ENCODE measurements around the gene RALGAPA1. TPM values are rescaled to one million over a fixed set of nuclear protein-coding genes. Genes with fewer than 3 reads are reported as not detected.

The RALGAPA1 gene
- total and polyA plus RNA-seq, 9 of the 15 experiments (the other 6 are each of a cell fraction or from before 2014, with no cell fraction given) = 2.5 to 16.3 (median 6.2) TPM

DNA sequence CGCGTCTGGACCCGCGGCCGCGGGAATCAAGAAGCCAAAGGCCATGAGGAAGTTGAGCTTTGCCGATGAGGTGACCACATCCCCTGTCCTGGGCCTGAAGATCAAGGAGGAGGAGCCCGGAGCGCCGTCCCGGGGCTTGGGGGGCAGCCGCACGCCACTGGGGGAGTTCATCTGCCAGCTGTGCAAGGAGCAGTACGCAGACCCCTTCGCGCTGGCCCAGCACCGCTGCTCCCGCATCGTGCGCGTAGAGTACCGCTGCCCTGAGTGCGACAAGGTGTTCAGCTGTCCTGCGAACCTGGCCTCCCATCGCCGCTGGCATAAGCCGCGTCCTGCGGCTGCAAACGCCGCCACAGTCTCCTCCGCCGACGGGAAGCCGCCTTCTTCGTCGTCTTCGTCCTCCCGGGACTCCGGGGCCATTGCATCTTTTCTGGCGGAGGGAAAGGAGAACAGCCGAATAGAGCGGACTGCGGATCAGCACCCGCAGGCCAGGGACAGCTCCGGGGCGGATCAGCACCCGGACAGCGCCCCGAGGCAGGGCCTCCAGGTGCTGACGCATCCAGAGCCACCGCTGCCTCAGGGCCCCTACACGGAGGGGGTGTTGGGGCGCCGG, 274.1 kb downstream of the RALGAPA1 start (continued):
- TF ChIP-seq, protein P1, sequence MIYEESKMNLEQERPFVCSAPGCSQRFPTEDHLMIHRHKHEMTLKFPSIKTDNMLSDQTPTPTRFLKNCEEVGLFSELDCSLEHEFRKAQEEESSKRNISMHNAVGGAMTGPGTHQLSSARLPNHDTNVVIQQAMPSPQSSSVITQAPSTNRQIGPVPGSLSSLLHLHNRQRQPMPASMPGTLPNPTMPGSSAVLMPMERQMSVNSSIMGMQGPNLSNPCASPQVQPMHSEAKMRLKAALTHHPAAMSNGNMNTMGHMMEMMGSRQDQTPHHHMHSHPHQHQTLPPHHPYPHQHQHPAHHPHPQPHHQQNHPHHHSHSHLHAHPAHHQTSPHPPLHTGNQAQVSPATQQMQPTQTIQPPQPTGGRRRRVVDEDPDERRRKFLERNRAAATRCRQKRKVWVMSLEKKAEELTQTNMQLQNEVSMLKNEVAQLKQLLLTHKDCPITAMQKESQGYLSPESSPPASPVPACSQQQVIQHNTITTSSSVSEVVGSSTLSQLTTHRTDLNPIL (CRISPR knock-in tag; IDR thresholded peaks at IDR 0.05) = no peak
- TF ChIP-seq MYC (IDR thresholded peaks at IDR 0.05; ENCODE audit: low read depth, low read length) = no peak
- no peak for TF ChIP-seq MYC (CRISPR knock-in tag; IDR thresholded peaks at IDR 0.05; ENCODE audit: borderline replicate concordance, low read depth)
- TF ChIP-seq, protein P2, sequence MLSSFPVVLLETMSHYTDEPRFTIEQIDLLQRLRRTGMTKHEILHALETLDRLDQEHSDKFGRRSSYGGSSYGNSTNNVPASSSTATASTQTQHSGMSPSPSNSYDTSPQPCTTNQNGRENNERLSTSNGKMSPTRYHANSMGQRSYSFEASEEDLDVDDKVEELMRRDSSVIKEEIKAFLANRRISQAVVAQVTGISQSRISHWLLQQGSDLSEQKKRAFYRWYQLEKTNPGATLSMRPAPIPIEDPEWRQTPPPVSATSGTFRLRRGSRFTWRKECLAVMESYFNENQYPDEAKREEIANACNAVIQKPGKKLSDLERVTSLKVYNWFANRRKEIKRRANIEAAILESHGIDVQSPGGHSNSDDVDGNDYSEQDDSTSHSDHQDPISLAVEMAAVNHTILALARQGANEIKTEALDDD (IDR thresholded peaks at IDR 0.05) = no peak
- TF ChIP-seq KAT7 (CRISPR knock-in tag; IDR thresholded peaks at IDR 0.05; ENCODE audit: borderline replicate concordance) = peak; percentile 98
- TF ChIP-seq, protein P3, sequence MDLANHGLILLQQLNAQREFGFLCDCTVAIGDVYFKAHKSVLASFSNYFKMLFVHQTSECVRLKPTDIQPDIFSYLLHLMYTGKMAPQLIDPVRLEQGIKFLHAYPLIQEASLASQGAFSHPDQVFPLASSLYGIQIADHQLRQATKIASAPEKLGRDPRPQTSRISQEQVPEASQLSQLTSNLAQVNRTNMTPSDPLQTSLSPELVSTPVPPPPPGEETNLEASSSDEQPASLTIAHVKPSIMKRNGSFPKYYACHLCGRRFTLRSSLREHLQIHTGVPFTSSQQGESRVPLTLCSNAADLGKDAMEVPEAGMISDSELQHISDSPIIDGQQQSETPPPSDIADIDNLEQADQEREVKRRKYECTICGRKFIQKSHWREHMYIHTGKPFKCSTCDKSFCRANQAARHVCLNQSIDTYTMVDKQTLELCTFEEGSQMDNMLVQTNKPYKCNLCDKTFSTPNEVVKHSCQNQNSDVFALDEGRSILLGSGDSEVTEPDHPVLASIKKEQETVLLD (IDR thresholded peaks at IDR 0.05) = no peak
- TF ChIP-seq ILK (tag; IDR thresholded peaks at IDR 0.05; ENCODE audit: borderline replicate concordance, low read depth) = no peak
- TF ChIP-seq, protein P4, sequence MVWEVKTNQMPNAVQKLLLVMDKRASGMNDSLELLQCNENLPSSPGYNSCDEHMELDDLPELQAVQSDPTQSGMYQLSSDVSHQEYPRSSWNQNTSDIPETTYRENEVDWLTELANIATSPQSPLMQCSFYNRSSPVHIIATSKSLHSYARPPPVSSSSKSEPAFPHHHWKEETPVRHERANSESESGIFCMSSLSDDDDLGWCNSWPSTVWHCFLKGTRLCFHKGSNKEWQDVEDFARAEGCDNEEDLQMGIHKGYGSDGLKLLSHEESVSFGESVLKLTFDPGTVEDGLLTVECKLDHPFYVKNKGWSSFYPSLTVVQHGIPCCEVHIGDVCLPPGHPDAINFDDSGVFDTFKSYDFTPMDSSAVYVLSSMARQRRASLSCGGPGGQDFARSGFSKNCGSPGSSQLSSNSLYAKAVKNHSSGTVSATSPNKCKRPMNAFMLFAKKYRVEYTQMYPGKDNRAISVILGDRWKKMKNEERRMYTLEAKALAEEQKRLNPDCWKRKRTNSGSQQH (CRISPR knock-in tag; IDR thresholded peaks at IDR 0.05) = no peak
- TF ChIP-seq, protein P5, sequence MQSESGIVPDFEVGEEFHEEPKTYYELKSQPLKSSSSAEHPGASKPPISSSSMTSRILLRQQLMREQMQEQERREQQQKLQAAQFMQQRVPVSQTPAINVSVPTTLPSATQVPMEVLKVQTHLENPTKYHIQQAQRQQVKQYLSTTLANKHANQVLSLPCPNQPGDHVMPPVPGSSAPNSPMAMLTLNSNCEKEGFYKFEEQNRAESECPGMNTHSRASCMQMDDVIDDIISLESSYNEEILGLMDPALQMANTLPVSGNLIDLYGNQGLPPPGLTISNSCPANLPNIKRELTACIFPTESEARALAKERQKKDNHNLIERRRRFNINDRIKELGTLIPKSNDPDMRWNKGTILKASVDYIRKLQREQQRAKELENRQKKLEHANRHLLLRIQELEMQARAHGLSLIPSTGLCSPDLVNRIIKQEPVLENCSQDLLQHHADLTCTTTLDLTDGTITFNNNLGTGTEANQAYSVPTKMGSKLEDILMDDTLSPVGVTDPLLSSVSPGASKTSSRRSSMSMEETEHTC (IDR thresholded peaks at IDR 0.05) = no peak
- TF ChIP-seq, protein P6, sequence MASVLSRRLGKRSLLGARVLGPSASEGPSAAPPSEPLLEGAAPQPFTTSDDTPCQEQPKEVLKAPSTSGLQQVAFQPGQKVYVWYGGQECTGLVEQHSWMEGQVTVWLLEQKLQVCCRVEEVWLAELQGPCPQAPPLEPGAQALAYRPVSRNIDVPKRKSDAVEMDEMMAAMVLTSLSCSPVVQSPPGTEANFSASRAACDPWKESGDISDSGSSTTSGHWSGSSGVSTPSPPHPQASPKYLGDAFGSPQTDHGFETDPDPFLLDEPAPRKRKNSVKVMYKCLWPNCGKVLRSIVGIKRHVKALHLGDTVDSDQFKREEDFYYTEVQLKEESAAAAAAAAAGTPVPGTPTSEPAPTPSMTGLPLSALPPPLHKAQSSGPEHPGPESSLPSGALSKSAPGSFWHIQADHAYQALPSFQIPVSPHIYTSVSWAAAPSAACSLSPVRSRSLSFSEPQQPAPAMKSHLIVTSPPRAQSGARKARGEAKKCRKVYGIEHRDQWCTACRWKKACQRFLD (CRISPR knock-in tag; IDR thresholded peaks at IDR 0.05) = peak; percentile 96
- no peak for TF ChIP-seq ZSCAN29 (IDR thresholded peaks at IDR 0.05)
- TF ChIP-seq HOXB6 (CRISPR knock-in tag; IDR thresholded peaks at IDR 0.05; ENCODE audit: borderline replicate concordance) = no peak
- TF ChIP-seq GTF2A2 (tag; IDR thresholded peaks at IDR 0.05) = no peak
- TF ChIP-seq, protein P7, sequence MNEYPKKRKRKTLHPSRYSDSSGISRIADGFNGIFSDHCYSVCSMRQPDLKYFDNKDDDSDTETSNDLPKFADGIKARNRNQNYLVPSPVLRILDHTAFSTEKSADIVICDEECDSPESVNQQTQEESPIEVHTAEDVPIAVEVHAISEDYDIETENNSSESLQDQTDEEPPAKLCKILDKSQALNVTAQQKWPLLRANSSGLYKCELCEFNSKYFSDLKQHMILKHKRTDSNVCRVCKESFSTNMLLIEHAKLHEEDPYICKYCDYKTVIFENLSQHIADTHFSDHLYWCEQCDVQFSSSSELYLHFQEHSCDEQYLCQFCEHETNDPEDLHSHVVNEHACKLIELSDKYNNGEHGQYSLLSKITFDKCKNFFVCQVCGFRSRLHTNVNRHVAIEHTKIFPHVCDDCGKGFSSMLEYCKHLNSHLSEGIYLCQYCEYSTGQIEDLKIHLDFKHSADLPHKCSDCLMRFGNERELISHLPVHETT (CRISPR knock-in tag; conservative IDR thresholded peaks at IDR 0.05 in 1 of 2, IDR thresholded peaks at IDR 0.05 in 1 of 2) = peak; percentile 71 to 99
- TF ChIP-seq RHOXF2B (CRISPR knock-in tag; conservative IDR thresholded peaks at IDR 0.05) = no peak

All from K562 (cell line).